ENCODE results near the gene KDM2B.

KDM2B gene

GRCh38 chr12:121453629-121454028, 127.2 kb downstream of the KDM2B start:
- no peak for DNase-seq

- no peak for DNase-seq
These were observed 127.8 kb downstream of the KDM2B start for GRCh38 chr12:121452985-121453360.

- no peak for DNase-seq
These were observed 128.4 kb downstream of the KDM2B start for GRCh38 chr12:121452340-121452984.

- DNase-seq = no peak
These were observed 128.9 kb downstream of the KDM2B start for GRCh38 chr12:121451961-121452339.

- no peak for DNase-seq
These were observed 132.0 kb downstream of the KDM2B start for GRCh38 chr12:121448771-121449315.

- DNase-seq = no peak
These were observed 134.1 kb downstream of the KDM2B start for GRCh38 chr12:121446750-121447149.

GRCh38 chr12:121444842-121445202, 136.0 kb downstream of the KDM2B start:
- no peak for DNase-seq

- no peak for DNase-seq
These were observed 136.6 kb downstream of the KDM2B start for GRCh38 chr12:121443911-121444841.

GRCh38 chr12:121443193-121443870, 137.5 kb downstream of the KDM2B start:
- DNase-seq = peak; percentile 19

- DNase-seq = no peak
These were observed 138.5 kb downstream of the KDM2B start for GRCh38 chr12:121442028-121442948.

- DNase-seq = no peak
These were observed 139.3 kb downstream of the KDM2B start for GRCh38 chr12:121441555-121441954.

- DNase-seq = no peak
These were observed 140.1 kb downstream of the KDM2B start for GRCh38 chr12:121440768-121441167.

- no peak for DNase-seq
These were observed 141.1 kb downstream of the KDM2B start for GRCh38 chr12:121439715-121440114.

- no peak for DNase-seq
These were observed 141.9 kb downstream of the KDM2B start for GRCh38 chr12:121438905-121439304.

- no peak for DNase-seq
These were observed 144.1 kb downstream of the KDM2B start for GRCh38 chr12:121436706-121437105.

- DNase-seq = no peak
These were observed 147.9 kb downstream of the KDM2B start for GRCh38 chr12:121432740-121433480.

- DNase-seq = no peak
These were observed 149.9 kb downstream of the KDM2B start for GRCh38 chr12:121430833-121431415.

- no peak for DNase-seq
These were observed 151.9 kb downstream of the KDM2B start for GRCh38 chr12:121428883-121429282.

- DNase-seq = no peak
These were observed 153.2 kb downstream of the KDM2B start for GRCh38 chr12:121427556-121428050.

GRCh38 chr12:121424624-121424975, 156.2 kb downstream of the KDM2B start:
- DNase-seq = no peak

Measured in GDM1 (cell line).